A549 (cell line): Measurements from ENCODE around the gene FAM124B.
A peak's percentile ranks its signal among the peaks of the same experiment; 100 is the strongest.

Experiments
- CEBPB ChIP-seq, 2 experiments: fragments of >200 bp in 1 of 2; sonication (Bioruptor Twin) in 1 of 2; formaldehyde crosslinking in 1 of 2; IDR thresholded peaks; 2 replicates each; pipeline ENCODE4 v1.6.1; 2012 to 2016
- CHD4 ChIP-seq: fragments of 200-600 bp; sonication (generic); IDR thresholded peaks from 2 replicates; pipeline ENCODE4 v1.6.1; 2016; ENCODE audit warnings: antibody characterized with exemption, mild to moderate bottlenecking, borderline replicate concordance
- RCOR1 ChIP-seq: fragments of 150-350 bp; IDR thresholded peaks from 2 replicates; pipeline ENCODE4 v1.6.1; 2014; ENCODE audit warnings: antibody characterized with exemption, low read length, low read depth
- RFX5 ChIP-seq: fragments of 450-650 bp; IDR thresholded peaks from 2 replicates; pipeline ENCODE4 v1.7.1; 2014; ENCODE audit warnings: antibody characterized with exemption, mild to moderate bottlenecking, moderate library complexity
- SREBF2 ChIP-seq: fragments of 450-650 bp; IDR thresholded peaks from 2 replicates; pipeline ENCODE4 v1.6.1; 2014; ENCODE audit warnings: mild to moderate bottlenecking, moderate library complexity
- TF ChIP-seq, protein P1 (sequence below): fragments of >200 bp; sonication (Bioruptor Twin); formaldehyde crosslinking; IDR thresholded peaks from 3 replicates; pipeline ENCODE4 v1.5.1; 2016

DNA sequence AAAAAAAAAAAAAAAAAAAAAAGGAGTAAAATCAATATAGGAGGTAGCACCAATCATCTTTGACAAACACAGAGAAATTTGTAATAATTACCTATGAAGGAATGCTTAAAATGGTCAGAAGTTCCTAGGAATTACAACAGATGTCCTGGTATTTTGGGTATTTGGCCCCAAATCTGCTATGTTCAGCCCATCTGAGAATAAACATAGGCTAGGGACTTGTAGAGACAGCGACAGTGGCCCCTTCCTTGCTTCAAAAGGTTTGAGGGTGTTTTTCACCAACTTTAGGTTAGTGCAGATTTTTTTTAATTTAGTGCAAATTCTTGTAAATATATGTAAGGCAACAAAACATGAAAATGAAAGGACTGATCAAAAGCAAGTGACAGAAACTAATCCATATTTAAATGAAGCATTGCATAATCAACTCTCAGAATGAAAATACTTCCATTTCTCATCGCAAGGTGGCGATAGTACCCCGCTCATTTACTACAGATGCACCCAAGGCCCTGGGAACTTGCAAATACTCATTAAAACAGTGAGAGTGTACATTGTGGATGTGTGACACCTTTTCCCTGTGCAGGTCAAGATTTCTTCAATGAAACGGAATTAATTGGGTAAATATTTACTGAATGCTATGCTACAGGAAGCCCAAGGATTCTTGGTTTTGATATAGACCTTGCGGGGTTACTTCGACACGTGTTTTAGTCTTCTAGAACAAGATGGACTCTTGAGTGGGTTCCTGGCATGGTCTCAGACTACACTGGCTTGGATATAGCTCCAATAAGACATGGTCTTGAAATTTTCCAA, 44.6 kb downstream of the FAM124B start:
- TF ChIP-seq, protein P1, sequence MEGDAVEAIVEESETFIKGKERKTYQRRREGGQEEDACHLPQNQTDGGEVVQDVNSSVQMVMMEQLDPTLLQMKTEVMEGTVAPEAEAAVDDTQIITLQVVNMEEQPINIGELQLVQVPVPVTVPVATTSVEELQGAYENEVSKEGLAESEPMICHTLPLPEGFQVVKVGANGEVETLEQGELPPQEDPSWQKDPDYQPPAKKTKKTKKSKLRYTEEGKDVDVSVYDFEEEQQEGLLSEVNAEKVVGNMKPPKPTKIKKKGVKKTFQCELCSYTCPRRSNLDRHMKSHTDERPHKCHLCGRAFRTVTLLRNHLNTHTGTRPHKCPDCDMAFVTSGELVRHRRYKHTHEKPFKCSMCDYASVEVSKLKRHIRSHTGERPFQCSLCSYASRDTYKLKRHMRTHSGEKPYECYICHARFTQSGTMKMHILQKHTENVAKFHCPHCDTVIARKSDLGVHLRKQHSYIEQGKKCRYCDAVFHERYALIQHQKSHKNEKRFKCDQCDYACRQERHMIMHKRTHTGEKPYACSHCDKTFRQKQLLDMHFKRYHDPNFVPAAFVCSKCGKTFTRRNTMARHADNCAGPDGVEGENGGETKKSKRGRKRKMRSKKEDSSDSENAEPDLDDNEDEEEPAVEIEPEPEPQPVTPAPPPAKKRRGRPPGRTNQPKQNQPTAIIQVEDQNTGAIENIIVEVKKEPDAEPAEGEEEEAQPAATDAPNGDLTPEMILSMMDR, result peak; percentile 91
- TF ChIP-seq RCOR1, result no peak
- TF ChIP-seq SREBF2, result no peak
- no peak for TF ChIP-seq CHD4
- no peak for TF ChIP-seq RFX5
- peak; percentile 92 to 98 for TF ChIP-seq CEBPB (IDR thresholded peaks at IDR 0.05)
